MCF 10A (cell line): ENCODE measurements around the gene GPR108. TPM values are rescaled to one million over a fixed set of nuclear protein-coding genes. Genes with fewer than 3 reads are reported as not detected.

Source experiments
- BruUV-seq: library from RNA; stranded (reverse); fragments of 400-500 nt; replicated peaks from 2 replicates; lab custom pipeline; 2021; lab: Mats Ljungman, UMichigan
- CTCF ChIA-PET: fragments of 300-600 bp; sonication (Branson Sonifier 250); formaldehyde crosslinking; extraction: SDS; loops from one replicate; lab custom pipeline; 2021; ENCODE audit warnings: antibody characterized with exemption, inconsistent platforms; lab: Yijun Ruan, JAX
- POLR2A ChIA-PET: fragments of 300-600, 350-650 bp; sonication (Branson Sonifier 250); formaldehyde crosslinking; extraction: SDS; loops from one replicate; lab custom pipeline; 2020; ENCODE audit warnings: antibody characterized with exemption, inconsistent platforms; lab: Yijun Ruan, JAX
- DNase-seq: peaks from one replicate; pipeline ENCODE4 v3.0.0-alpha.2; 2018; ENCODE audit not compliant: unreplicated experiment
- H3K27ac Mint-ChIP-seq: one replicate; pipeline ENCODE4 v1.8.0; 2022; ENCODE audit warnings: mild to moderate bottlenecking, low read depth, mixed read lengths; ENCODE audit not compliant: unreplicated experiment
- H3K27me3 Mint-ChIP-seq: one replicate; pipeline ENCODE4 v1.8.0; 2022; ENCODE audit warnings: mixed read lengths; ENCODE audit not compliant: insufficient read depth, unreplicated experiment
- H3K36me3 Mint-ChIP-seq: one replicate; pipeline ENCODE4 v1.8.0; 2022; ENCODE audit warnings: mild to moderate bottlenecking, moderate library complexity, mixed read lengths; ENCODE audit not compliant: insufficient read depth, unreplicated experiment
- H3K4me1 Mint-ChIP-seq: one replicate; pipeline ENCODE4 v1.8.0; 2022; ENCODE audit warnings: mixed read lengths; ENCODE audit not compliant: insufficient read depth, unreplicated experiment
- H3K4me3 Mint-ChIP-seq: one replicate; pipeline ENCODE4 v1.8.0; 2022; ENCODE audit warnings: mild to moderate bottlenecking, moderate library complexity, mixed read lengths; ENCODE audit not compliant: unreplicated experiment
- H3K9me3 Mint-ChIP-seq: one replicate; pipeline ENCODE4 v1.8.0; 2022; ENCODE audit warnings: mixed read lengths; ENCODE audit not compliant: unreplicated experiment
- CTCF ChIP-seq: fragments of 200-600 bp; IDR thresholded peaks from one replicate; pipeline ENCODE4 v1.8.0; 2022; ENCODE audit warnings: antibody characterized with exemption, mild to moderate bottlenecking; ENCODE audit not compliant: unreplicated experiment
- intact Hi-C: fragments of 100-400 bp; cut with micrococcal nuclease; formaldehyde crosslinking; loops from 2 replicates; pipeline ENCODE4 v1.14.1; 2022
- total RNA-seq: library from RNA; stranded (reverse); gene quantifications from 2 replicates; pipeline ENCODE4 v1.2.3, GENCODE V29; 2022

The GPR108 gene
- total RNA-seq, 1 experiment from 2014 or later = 115 TPM

GRCh38 chr19:6694147-6694815 is 43.1 kb downstream of the GPR108 start:
- Mint-ChIP-seq H3K4me1 (no peaks in the 10 kb centered on the region), H3K27ac (no peak overlapping the region), H3K4me3 (no peak overlapping the region), H3K9me3 (no peaks in the 10 kb centered on the region), H3K27me3 (no peaks in the 10 kb centered on the region), H3K36me3 (peaks cover 100% of the 10 kb centered on the region)
- intact Hi-C loops = no loop called here
- DNase-seq = peak; percentile 43
- POLR2A ChIA-PET = interaction anchor here (0.6 kb wide), 1 partner anchor 730 kb away, joined by 3 read pairs; no protein-coding TSS in a partner anchor
- CTCF ChIA-PET = no interaction called here
- no TSS peak for BruUV-seq
- TF ChIP-seq CTCF = no peak

- CTCF ChIA-PET = no interaction called here
- H3K36me3 Mint-ChIP-seq = peaks cover 100% of the 10 kb centered on the region
- POLR2A ChIA-PET = no interaction called here
- BruUV-seq = no TSS peak
- no peaks in the 10 kb centered on the region for H3K4me1 Mint-ChIP-seq
- TF ChIP-seq CTCF = no peak
- no peaks in the 10 kb centered on the region for H3K27me3 Mint-ChIP-seq
- H3K9me3 Mint-ChIP-seq = no peaks in the 10 kb centered on the region
- H3K4me3 Mint-ChIP-seq = no peak overlapping the region
- intact Hi-C loops = no loop called here
- no peak for DNase-seq
- H3K27ac Mint-ChIP-seq = no peak overlapping the region
These were observed 43.7 kb downstream of the GPR108 start for GRCh38 chr19:6693681-6694080.

- Mint-ChIP-seq H3K27ac (no peak overlapping the region), H3K4me1 (no peaks in the 10 kb centered on the region), H3K36me3 (peaks cover 99% of the 10 kb centered on the region), H3K4me3 (no peak overlapping the region), H3K9me3 (no peaks in the 10 kb centered on the region), H3K27me3 (no peaks in the 10 kb centered on the region)
- ChIA-PET POLR2A (no interaction called here), CTCF (no interaction called here)
- BruUV-seq = no TSS peak
- TF ChIP-seq CTCF = no peak
- DNase-seq = no peak
- intact Hi-C loops = no loop called here
These were observed 44.3 kb downstream of the GPR108 start for GRCh38 chr19:6693056-6693471.

- BruUV-seq = no TSS peak
- no peak for DNase-seq
- intact Hi-C loops = no loop called here
- CTCF ChIA-PET = interaction anchor here (0.7 kb wide), 1 partner anchor 184 kb away, joined by 3 read pairs; no protein-coding TSS in a partner anchor
- TF ChIP-seq CTCF = no peak
- POLR2A ChIA-PET = no interaction called here
- no peak overlapping the region for H3K27ac Mint-ChIP-seq
- no peaks in the 10 kb centered on the region for H3K4me1 Mint-ChIP-seq
- H3K9me3 Mint-ChIP-seq = no peaks in the 10 kb centered on the region
- peaks cover 99% of the 10 kb centered on the region for H3K36me3 Mint-ChIP-seq
- H3K27me3 Mint-ChIP-seq = no peaks in the 10 kb centered on the region
- H3K4me3 Mint-ChIP-seq = no peak overlapping the region
These were observed 45.4 kb downstream of the GPR108 start for GRCh38 chr19:6692027-6692426.
